ENCODE data around the gene HDAC4.

Gene HDAC4

GRCh38 chr2:239212121-239212928 lies 188.5 kb downstream of the HDAC4 start:
- DNase-seq = no peak

DNA sequence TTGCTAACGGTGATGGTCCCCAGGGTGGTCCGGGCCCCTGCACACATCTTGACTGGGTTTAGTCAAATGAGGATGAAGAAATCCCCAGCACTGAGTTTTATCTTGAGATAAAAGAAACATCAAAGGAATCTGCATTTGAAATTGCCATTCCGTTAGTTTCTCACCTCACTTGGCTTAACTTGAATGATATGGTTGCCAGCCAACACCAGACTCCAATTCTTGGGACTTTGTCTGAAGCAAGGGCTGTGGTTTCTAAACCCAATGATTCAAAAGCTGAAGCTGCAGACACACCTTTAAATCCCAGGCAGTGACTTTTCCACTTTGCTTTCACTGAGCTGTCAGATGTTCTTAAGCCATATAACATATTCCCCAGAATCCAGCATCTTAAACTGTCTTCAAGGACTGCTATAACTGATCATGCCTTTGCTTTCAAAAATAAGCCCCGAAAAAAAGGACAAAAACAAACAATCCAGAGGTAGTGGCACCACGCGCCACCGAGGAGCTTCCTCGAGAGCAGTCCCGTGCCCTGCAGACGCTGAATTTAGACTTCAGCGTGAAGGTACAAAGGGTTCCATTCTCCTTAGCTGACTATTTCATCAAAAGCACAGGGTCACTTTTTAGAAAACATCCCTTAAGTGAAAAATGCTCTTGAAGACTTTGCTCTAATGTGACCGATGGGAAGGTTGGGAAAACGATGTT lies 189.3 kb downstream of the HDAC4 start:
- DNase-seq = no peak

GRCh38 chr2:239209783-239210182 lies 191.0 kb downstream of the HDAC4 start:
- no peak for DNase-seq

GRCh38 chr2:239208465-239209180 lies 192.2 kb downstream of the HDAC4 start:
- no peak for DNase-seq

- DNase-seq = no peak
Measured at GRCh38 chr2:239206851-239207250, 194.0 kb downstream of the HDAC4 start.

DNA sequence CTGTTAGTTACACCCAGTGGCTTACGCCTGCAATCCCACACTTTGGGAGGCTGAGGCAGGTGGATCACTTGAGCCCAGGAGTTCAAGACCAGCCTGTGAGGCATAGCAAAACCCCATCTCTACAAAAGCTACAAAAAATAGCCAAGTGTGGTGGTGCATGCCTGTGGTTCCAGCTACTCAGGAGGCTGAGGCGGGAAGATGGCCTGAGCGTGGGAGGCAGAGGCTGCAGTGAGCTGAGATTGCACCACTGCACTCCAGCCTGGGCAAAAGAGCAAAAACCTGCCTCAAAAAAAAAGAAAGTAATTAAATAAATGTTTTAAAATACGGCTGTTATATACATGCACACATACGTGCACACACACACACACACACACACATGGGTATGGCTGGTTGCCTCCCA lies 194.8 kb downstream of the HDAC4 start:
- DNase-seq = no peak

GRCh38 chr2:239204876-239205468 lies 195.8 kb downstream of the HDAC4 start:
- DNase-seq = no peak

- DNase-seq = no peak
Measured at GRCh38 chr2:239204136-239204875, 196.5 kb downstream of the HDAC4 start.

GRCh38 chr2:239203443-239204135 lies 197.2 kb downstream of the HDAC4 start:
- no peak for DNase-seq

DNA sequence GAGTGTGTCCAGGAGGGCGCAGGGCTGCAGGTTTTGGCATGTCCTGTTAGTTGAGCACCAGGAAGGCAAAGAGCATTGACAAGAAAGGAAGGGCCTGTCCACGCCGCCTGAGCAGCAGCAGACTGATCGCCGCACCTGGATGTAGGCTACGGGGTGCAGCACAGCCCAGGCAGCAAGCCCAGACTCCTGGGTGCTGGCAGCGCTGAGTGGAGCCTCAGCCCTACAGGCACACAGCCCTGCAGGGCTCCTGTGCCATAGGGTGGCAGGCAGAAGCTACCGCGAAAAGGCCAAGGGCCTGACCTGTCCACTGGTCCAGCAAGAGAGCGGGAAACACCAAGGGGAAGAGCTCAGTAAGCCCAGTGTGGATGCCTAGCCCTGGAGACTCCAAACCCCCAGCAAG lies 198.0 kb downstream of the HDAC4 start:
- DNase-seq = no peak

DNA sequence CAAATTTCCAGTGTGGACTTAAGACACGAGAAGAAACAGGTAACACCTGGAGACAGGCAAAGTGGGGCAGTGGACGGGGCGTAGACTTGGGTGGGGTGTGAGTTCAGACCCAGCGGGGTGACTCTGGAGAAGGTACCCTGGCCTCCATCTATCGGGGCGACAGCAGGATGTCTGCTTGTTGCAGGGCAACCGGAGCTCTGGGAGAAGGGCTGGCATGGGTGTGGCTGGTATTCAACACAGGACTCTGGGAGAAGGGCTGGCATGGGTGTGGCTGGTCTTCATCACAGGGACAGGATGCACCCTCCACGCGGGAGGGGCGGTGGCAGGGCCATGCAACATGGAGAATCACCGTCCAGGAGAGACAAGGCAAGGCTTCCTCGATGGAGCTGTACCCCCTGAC lies 198.5 kb downstream of the HDAC4 start:
- DNase-seq = no peak

- DNase-seq = no peak
Measured at GRCh38 chr2:239201884-239202283, 198.9 kb downstream of the HDAC4 start.

GRCh38 chr2:239201531-239201876 lies 199.3 kb downstream of the HDAC4 start:
- DNase-seq = no peak

DNA sequence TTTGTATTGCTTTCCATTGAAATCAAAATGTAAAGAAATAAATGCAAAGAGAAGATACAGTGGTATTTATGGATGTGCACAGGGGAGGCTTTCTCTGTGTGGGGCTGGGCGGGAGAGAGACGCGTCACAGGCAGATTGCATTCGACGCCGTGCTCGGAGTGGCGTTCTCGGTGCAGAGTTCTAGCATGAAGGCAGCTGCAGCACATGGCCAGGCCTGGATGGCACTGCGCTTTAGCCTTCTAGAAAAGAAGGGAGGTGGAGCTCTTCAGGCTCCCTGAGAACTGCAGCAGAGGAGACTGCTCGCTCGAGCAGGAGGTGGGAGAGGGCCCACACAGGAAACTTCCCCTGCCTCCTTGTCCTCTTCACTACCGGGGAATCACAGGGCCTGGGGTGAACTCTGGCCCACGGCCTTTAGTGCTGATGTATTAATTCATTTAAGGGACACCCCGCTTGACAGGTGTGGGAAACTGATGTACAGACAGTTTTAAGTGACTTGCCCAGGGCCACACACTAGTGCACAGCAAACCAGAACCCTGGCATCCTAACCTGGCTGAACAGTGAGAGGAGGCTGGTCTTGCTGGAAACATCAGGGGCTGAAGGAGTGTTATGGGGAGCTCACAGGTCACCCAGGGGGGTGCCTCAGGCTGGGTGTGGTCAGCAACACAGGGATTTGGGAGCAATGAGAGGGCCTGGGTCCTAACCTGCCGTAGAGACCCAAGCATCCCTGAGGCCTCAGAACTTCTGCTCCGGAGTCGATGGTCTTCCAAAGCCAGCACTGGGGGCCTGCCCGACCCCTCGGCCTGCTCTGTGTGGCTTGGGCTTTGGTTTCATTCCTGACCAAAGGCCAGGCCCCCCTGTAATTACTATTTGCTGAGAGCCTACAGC lies 199.9 kb downstream of the HDAC4 start:
- no peak for DNase-seq

GRCh38 chr2:239199041-239199768 lies 201.6 kb downstream of the HDAC4 start:
- no peak for DNase-seq

DNA sequence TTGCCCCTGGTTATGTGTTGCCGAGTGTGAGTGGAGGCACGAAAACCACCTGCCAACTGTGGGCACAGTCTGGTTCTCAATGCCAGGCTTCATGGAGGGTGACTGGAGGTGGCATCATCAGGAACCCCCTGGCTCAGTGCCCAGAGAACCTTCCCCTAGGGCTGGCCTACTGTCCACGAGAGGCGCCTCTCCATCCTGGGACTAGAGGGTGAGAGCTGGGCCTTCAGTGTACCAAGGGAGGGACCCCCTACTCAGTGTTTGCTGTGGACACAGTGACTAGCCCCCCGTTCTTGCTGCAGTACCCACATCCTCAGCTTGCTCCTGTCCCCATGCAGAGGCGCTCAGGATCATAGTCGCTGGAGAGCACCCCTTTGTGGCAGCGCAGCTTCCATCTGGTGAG lies 202.6 kb downstream of the HDAC4 start:
- no peak for DNase-seq

- no peak for DNase-seq
Measured at GRCh38 chr2:239197146-239197545, 203.7 kb downstream of the HDAC4 start.

DNA sequence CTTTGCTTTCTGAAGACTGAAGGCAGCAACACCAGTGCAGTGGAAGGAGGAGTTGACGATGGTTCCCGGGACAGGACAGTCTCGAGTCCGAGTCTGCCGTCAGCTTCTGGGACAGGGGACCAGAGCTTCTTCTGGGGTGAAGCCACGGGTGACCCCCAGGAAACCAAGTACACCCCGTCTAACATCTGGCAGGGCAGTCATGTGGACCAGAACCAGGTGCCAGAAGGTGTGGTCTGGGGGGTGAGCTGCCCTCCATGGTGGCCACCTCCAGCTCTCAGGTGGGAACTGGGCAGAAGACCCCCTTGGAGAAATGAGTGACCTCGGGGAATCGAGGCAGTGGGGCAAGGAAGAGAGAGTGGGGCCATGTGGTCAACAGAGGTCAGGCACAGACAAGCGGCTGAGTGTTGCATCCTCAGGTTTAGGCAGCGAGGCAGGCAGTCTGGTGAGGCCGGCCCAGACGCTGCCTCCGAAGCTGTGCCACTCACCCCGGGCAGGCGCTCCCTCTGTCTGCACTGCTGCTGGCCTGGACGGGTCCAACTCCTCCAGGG lies 204.3 kb downstream of the HDAC4 start:
- no peak for DNase-seq

DNA sequence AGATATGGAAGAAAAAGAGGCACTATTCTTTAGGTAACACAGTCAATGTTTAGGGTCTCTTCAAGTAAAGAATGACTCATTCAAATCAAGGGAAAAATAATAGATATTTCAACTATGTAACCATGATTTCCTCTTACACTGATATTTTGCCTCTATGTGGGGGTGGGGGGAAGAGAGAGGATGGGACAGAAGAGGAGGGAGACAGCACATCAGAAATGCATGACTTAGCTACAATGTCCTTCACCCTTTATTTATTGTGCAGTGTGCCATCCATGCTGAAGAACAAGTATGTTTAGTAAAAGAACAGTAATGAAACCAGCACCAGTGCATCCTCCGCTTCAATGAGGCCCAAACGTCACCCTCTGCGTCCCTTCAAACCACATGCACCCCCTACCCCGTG lies 204.8 kb downstream of the HDAC4 start:
- no peak for DNase-seq

GRCh38 chr2:239195318-239195871 lies 205.4 kb downstream of the HDAC4 start:
- no peak for DNase-seq
